GM21526 (cell line): ENCODE data around the gene OR11H6.
"Not testable (repeated sequence)": the region's sequence is repeated elsewhere in the genome, so short reads cannot be mapped to it uniquely, and the experiment has no call there.

Experiments
- ATAC-seq: cut with Tn5 transposase; IDR thresholded peaks from one replicate; pipeline ENCODE4 v1.9.1; 2021; ENCODE audit warnings: moderate library complexity; ENCODE audit not compliant: unreplicated experiment, low FRiP score

The OR11H6 gene

DNA sequence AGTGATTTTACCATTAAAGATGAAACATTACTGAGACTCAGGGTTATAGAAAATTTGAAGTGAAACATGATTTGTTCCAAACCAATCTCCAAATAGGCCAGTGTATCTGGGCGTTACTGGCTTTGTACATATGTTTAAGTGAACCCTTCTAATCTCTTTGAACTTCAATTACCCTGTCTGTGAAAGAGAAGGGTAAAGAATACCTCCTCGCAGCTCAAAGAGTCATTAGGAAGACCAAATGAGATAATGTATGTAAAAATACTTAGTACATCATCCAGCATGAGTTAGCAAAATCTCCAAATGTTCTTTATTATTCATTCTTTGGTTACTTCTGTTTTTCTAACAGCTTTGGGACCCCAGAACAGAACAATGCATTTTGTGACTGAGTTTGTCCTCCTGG lies at the start of gene OR11H6:
OR11H6 (plus strand) TSS at position 301 of the 400 bp plus-strand sequence; CDS start at position 301, 0 bp downstream.
- ATAC-seq = no peak

- ATAC-seq = not testable (repeated sequence)
Observed at GRCh38 chr14:20174205-20174604, 49.3 kb upstream of the OR11H6 start.

GRCh38 chr14:20176330-20176729 lies 47.2 kb upstream of the OR11H6 start:
- no peak for ATAC-seq

DNA sequence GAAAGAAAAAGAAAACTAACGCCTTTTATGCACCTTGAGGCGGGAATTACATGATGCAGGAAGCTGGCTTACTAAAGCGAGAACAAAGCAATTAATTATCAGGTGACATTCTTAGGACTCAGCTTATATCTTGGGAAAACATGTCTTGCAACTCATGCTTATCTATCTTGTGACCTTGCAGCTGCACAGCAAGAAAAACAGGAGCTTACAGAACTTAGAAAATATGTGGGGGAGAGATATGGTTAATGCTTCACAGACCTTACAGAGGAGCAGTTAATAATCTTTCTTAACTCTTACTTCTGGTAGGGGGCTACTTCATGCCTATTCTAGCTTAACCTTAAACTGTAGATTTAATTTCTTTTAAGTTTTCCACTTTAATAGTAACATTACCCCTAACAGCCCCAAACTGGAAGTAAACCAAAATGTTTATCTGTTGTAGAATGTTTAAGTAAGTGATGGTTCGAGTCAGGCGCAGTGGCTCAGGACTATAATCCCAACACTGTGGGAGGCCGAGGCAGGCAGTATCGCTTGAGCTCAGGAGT lies 46.0 kb upstream of the OR11H6 start:
- no peak for ATAC-seq

GRCh38 chr14:20179218-20179617 lies 44.3 kb upstream of the OR11H6 start:
- ATAC-seq = no peak

GRCh38 chr14:20179880-20180279 lies 43.6 kb upstream of the OR11H6 start:
- ATAC-seq = no peak

GRCh38 chr14:20180486-20180885 lies 43.0 kb upstream of the OR11H6 start:
- ATAC-seq = no peak

DNA sequence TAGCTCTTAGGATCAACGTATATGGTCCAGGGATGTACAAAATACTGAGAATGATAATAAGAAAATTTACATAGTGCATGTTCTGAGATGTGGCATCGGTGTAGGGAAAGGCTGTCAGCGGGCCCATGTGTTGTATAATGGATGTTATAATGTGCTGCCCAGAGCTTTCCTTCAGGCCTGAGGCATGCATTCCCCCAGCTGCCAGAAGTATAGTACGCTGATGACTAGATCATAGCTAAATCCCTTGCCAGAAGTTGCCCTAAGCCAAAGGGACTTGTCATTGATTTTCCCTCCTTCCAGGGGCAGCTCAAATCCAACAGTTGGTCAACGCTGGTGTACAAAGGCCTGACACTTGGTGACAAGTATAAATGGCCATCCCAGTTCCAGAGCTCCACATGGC lies 39.3 kb upstream of the OR11H6 start:
- no peak for ATAC-seq

DNA sequence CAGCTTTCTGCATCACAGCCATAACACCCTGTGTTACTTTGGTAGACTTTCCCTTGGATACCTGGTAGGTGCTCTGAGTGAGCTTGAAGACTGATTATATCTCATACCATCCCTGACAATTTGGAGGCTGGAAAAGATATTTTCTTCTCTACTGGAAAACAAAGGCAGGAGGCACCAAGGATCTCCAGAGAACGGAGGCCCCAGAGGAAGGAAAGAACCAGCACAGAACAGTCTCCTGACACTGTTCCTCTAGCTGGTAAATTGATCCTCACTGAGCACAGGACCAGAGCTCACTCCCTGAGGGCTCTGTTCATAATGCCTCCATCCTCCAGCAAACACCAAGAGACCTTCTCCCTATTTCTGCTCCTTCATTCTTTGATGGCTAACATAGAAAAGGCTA lies 32.9 kb upstream of the OR11H6 start, which contains the start of gene OR11G2:
OR11G2 (plus strand) TSS at position 301 of the 400 bp plus-strand sequence. CDS start 6,542 bp downstream, outside the sequence.
- ATAC-seq = no peak

- no peak for ATAC-seq
Observed at GRCh38 chr14:20191396-20191795, 32.1 kb upstream of the OR11H6 start.

- no peak for ATAC-seq
Observed at GRCh38 chr14:20194101-20194500, 29.4 kb upstream of the OR11H6 start.

- not testable (repeated sequence) for ATAC-seq
Observed at GRCh38 chr14:20195170-20195569, 28.3 kb upstream of the OR11H6 start.

- ATAC-seq = no peak
Observed at GRCh38 chr14:20195911-20196310, 27.6 kb upstream of the OR11H6 start.

- no peak for ATAC-seq
Observed at GRCh38 chr14:20197459-20197858, 26.1 kb upstream of the OR11H6 start.

- ATAC-seq = no peak
Observed at GRCh38 chr14:20198991-20199390, 24.5 kb upstream of the OR11H6 start.

DNA sequence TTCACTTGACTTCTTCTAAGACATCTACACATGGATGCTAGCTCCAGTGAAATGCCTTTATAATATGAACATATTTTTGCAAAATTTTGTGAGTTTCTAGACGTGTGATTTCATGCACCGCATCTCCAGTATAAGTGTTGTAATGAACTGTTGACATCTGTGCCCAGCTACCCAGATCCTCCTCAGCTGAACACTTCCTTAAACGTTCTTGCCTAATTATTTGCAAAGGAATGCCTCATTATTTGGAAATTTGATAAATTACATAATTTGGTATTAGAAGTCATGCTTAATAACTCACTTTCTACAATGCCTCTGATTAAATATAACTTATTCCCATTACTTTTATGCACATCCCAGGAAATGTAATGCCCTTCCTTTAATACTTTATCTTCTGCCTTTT lies 18.8 kb upstream of the OR11H6 start:
- ATAC-seq = no peak

GRCh38 chr14:20209595-20209994 lies 13.9 kb upstream of the OR11H6 start:
- ATAC-seq = no peak

GRCh38 chr14:20212406-20212805 lies 11.1 kb upstream of the OR11H6 start:
- not testable (repeated sequence) for ATAC-seq

- no peak for ATAC-seq
Observed at GRCh38 chr14:20215196-20215595, 8.3 kb upstream of the OR11H6 start.

DNA sequence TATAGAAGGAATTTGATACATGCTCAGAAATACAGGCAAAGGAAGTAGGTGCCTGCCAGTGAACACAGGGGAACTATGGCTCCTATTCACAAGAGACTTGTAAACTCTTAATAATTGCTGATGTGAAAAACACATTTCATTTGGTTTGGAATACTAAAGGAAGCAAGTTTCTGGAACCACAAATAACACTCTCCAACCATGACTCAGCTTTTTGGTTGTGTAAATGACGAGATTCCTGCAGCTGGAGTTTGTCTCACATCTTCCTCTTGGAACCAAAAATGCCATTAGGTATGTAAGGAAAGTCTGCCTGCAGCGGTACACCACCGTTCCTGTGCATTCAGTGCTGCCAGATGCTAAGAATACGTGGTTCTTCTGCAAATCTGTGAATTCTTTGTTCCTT lies 4.5 kb upstream of the OR11H6 start:
- ATAC-seq = no peak

GRCh38 chr14:20228681-20229080 lies 5.2 kb downstream of the OR11H6 start, which contains the start of gene OR11H7:
Gene OR11H7 (plus strand): TSS chr14:20228981.
- no peak for ATAC-seq

DNA sequence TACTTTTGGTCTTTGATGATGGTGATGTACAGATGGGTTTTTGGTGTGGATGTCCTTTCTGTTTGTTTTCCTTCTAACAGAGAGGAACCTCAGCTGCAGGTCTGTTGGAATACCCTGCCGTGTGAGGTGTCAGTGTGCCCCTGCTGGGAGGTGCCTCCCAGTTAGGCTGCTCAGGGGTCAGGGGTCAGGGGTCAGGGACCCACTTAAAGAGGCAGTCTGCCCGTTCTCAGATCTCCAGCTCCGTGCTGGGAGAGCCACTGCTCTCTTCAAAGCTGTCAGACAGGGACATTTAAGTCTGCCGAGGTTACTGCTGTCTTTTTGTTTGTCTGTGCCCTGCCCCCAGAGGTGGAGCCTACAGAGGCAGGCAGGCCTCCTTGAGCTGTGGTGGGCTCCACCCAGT lies 11.9 kb downstream of the OR11H6 start:
- ATAC-seq = not testable (repeated sequence)
